Ureter (tissue), 1 donor: Measurements from ENCODE around the gene GRIPAP1. TPM values are rescaled to one million over a fixed set of nuclear protein-coding genes. Genes with fewer than 3 reads are reported as not detected.
"Not testable (repeated sequence)": the region's sequence is repeated elsewhere in the genome, so short reads cannot be mapped to it uniquely, and the experiment has no call there.

Source experiments
- DNase-seq: peaks from one replicate; pipeline ENCODE4 v3.0.0-alpha.2; 2020; ENCODE audit warnings: low spot score
- total RNA-seq: library from RNA; stranded (reverse); gene quantifications from one replicate; pipeline ENCODE4 v1.2.4, GENCODE V29; 2023
- donor health status: DM: yes; HTN: yes; CAD: no.

The GRIPAP1 gene
- total RNA-seq, 1 donor from 2014 or later, result 56.8 TPM

- no peak for DNase-seq
Measured at GRCh38 chrX:48996969-48997368, 5.1 kb downstream of the GRIPAP1 start.

DNA sequence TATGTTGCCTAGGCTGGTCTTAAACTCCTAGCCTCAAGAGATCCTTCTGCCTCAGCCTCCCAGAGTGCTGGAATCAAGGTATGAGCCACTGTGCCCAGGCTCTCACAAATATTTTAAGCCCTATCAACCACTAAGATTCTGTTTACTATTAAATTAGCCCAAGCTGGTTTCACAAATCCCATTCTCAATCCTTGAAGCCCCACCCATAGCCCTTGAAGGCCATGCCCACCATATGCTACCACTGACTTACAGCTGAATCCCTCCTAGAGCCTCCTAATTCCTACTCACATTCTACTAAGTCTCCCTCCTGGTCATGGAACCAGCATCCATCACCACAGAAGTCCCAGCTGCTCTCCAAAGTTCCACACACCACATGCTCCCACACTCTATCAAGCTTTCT lies 9.7 kb downstream of the GRIPAP1 start:
- DNase-seq, result no peak

- DNase-seq, result no peak
Measured at GRCh38 chrX:48989483-48989882, 12.6 kb downstream of the GRIPAP1 start.

GRCh38 chrX:48983896-48984295 lies 18.2 kb downstream of the GRIPAP1 start:
- DNase-seq, result no peak

GRCh38 chrX:48983081-48983480 lies 19.0 kb downstream of the GRIPAP1 start:
- no peak for DNase-seq

GRCh38 chrX:48981178-48981577 lies 20.9 kb downstream of the GRIPAP1 start:
- no peak for DNase-seq

GRCh38 chrX:48980341-48980740 lies 21.7 kb downstream of the GRIPAP1 start:
- not testable (repeated sequence) for DNase-seq

DNA sequence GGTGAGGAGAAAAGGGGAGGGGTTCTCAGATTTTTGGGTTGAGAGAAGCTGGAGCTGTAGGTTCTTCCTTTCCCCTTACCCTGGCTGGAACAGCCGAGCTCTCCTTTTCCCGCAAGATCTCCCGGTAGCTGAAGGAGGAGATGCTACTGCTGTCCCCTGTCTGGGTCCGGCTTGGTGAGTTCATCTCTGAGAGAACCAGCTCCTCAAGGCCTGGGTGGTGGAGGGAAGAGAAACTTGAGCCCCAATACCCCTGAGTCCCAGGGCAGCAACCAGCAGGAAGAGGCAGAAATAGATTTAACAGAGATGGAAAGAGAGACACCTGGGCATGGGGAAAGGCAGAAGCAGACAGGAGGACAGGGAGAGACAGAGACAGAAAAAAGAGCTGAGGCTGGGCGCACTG lies 23.8 kb downstream of the GRIPAP1 start:
- no peak for DNase-seq

DNA sequence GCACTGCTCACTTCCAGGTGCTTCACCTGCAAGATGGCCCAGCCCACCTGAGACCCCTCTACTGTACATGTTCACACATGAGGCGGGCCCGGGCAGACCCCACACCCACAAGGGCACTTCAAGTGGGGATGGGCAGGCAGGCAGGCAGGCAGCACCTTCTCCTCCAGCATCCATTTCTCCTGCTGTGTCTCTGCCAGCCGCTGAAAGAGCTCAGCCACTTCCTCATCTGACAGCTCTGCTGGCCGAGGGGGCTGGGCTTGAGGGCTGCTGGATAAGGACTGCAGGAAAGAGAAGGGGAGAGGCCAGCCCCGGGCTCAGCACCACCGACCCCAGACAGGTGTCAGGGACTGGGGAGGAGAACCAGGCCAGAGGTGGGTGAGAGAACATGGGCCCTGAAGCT lies 26.0 kb downstream of the GRIPAP1 start:
- no peak for DNase-seq

GRCh38 chrX:48975541-48975940 lies 26.5 kb downstream of the GRIPAP1 start:
- no peak for DNase-seq

GRCh38 chrX:48975041-48975440 lies 27.0 kb downstream of the GRIPAP1 start:
- no peak for DNase-seq

- no peak for DNase-seq
Measured at GRCh38 chrX:48974574-48974973, 27.5 kb downstream of the GRIPAP1 start.

GRCh38 chrX:48974033-48974432 lies 28.0 kb downstream of the GRIPAP1 start:
- DNase-seq, result no peak

DNA sequence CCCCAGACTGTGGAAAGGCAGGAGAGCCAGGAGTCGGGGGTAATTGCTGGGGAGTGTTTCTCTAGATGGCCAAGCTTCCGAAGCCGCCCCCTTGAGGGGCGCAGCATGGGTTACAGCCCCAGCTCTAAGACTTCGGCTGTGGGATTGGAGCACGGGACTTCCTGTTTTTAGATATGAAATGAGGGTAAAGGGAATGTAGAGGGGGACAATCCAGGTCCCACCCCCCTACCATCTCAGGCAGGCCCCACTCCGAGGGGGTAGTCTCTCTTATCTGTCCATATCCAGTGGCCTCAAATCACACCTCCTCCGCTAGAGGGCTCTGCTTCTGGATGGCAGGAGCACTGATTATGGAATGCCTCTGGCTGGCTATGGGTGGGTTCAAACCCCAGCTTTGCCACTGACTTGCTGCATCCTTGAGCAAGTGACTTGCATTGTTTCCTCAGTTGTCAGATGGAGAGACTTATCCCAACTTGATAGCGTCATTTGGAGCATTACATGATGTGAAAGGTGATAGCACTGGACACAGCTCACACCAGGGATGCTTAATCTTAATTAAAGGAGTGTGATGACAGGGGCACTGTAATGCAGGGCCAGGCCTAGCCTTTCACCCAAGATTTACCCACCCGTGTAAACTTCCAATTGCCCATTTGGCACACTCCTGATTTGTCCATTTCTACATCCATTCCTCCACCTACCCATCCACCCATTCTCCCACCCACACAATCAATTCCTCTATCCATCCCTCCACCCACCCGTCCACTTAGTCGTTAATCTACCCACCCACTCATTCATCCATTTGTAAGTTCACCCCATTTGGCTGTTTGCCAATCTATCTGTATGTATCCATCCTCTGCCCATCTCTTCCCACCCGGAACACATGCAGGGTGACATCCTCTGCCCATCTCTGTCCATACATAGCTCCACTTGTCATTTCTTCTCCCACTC lies 29.6 kb downstream of the GRIPAP1 start:
- DNase-seq, result peak; percentile 52

GRCh38 chrX:48971249-48972219 lies 30.5 kb downstream of the GRIPAP1 start, which contains the start of gene KCND1:
KCND1 (minus strand) TSS chrX:48971844; CDS start chrX:48970271, 1,573 bp downstream.
- DNase-seq, result peak; percentile 63

- no peak for DNase-seq
Measured at GRCh38 chrX:48969471-48969870, 32.6 kb downstream of the GRIPAP1 start.

DNA sequence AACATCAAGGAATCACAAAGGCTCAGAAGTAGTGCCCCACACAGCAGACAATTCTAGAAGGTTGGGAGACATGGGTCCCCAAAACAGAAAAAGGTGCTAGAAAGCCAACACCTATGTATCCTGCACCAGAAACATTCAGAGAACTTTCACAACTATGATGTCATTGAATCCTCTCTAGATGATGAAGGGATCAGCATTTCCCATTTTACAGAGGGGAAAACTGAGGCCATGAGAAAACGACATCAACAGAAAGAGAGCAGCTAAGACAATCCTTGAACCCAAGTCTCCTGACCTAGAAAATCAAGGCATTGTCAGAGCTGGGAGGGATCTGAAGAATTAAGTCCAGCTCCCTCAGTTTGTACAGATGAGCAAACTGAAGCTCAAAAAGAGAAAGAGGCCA lies 33.7 kb downstream of the GRIPAP1 start:
- no peak for DNase-seq

GRCh38 chrX:48966796-48967579 lies 35.1 kb downstream of the GRIPAP1 start:
- DNase-seq, result no peak

GRCh38 chrX:48965959-48966358 lies 36.1 kb downstream of the GRIPAP1 start:
- DNase-seq, result no peak

GRCh38 chrX:48961585-48962091 lies 40.4 kb downstream of the GRIPAP1 start:
- DNase-seq, result no peak

GRCh38 chrX:48960291-48960690 lies 41.8 kb downstream of the GRIPAP1 start:
- DNase-seq, result no peak
